ENCODE data around the gene TRMT11.

- TF ChIP-seq CTCF (IDR thresholded peaks at IDR 0.05) = no peak
- no peak for TF ChIP-seq EP300 (IDR thresholded peaks at IDR 0.05)
- TF ChIP-seq POLR2AphosphoS5 (IDR thresholded peaks at IDR 0.05) = no peak
Observed at GRCh38 chr6:125985522-125985921, 818 bp upstream of the TRMT11 start.

All from esophagus muscularis mucosa (tissue), 4 donors.